H9 (cell line): Measurements from ENCODE around the gene SLC34A1. TPM values are rescaled to one million over a fixed set of nuclear protein-coding genes. Genes with fewer than 3 reads are reported as not detected.

Source experiments
- DNase-seq: peaks from one replicate; pipeline ENCODE4 v3.0.0-alpha.2; 2017
- H2AFZ ChIP-seq: one replicate; pipeline ENCODE4 v1.6.1; 2013; ENCODE audit warnings: mild to moderate bottlenecking, low read length, control low read depth, moderate library complexity
- H2AK5ac ChIP-seq: 2 replicates; pipeline ENCODE4 v1.6.1; 2013; ENCODE audit warnings: low read length, control low read depth, mixed read lengths; ENCODE audit not compliant: insufficient read length
- H2BK120ac ChIP-seq: one replicate; pipeline ENCODE4 v1.6.1; 2013; ENCODE audit warnings: low read depth, mild to moderate bottlenecking, low read length, control low read depth, inconsistent platforms; ENCODE audit not compliant: poor library complexity, severe bottlenecking
- H2BK12ac ChIP-seq: 2 replicates; pipeline ENCODE4 v1.6.1; 2013; ENCODE audit warnings: low read length, control low read depth, mixed read lengths, low read depth; ENCODE audit not compliant: insufficient read length
- H2BK15ac ChIP-seq: 2 replicates; pipeline ENCODE4 v1.6.1; 2013; ENCODE audit warnings: low read depth, low read length, control low read depth
- H2BK20ac ChIP-seq: one replicate; pipeline ENCODE4 v1.6.1; 2013; ENCODE audit warnings: low read depth, mild to moderate bottlenecking, low read length, control low read depth, inconsistent platforms; ENCODE audit not compliant: poor library complexity, severe bottlenecking
- H2BK5ac ChIP-seq: 2 replicates; pipeline ENCODE4 v1.6.1; 2013; ENCODE audit warnings: low read length, control low read depth, mixed read lengths; ENCODE audit not compliant: insufficient read length
- H3K14ac ChIP-seq: 2 replicates; pipeline ENCODE4 v1.6.1; 2013; ENCODE audit warnings: low read length, control low read depth; ENCODE audit not compliant: insufficient read depth
- H3K18ac ChIP-seq: 2 replicates; pipeline ENCODE4 v1.6.1; 2013; ENCODE audit warnings: low read depth, mild to moderate bottlenecking, mixed read lengths, low read length, control low read depth; ENCODE audit not compliant: insufficient read length
- H3K23ac ChIP-seq: 2 replicates; pipeline ENCODE4 v1.6.1; 2013; ENCODE audit warnings: low read length, control low read depth, mixed read lengths, low read depth; ENCODE audit not compliant: insufficient read length
- H3K23me2 ChIP-seq: 2 replicates; pipeline ENCODE4 v1.6.1; 2013; ENCODE audit warnings: low read depth, mild to moderate bottlenecking, mixed read lengths, low read length, control low read depth; ENCODE audit not compliant: insufficient read length, poor library complexity, severe bottlenecking
- H3K27ac ChIP-seq: 2 replicates; pipeline ENCODE4 v1.5.1; 2013; ENCODE audit warnings: low read length, control low read depth, mixed read lengths, low read depth; ENCODE audit not compliant: insufficient read length
- H3K27me3 ChIP-seq: 2 replicates; pipeline ENCODE4 v1.6.1; 2013; ENCODE audit warnings: low read length, control low read depth, inconsistent platforms; ENCODE audit not compliant: insufficient read depth
- H3K4ac ChIP-seq: 2 replicates; pipeline ENCODE4 v1.6.1; 2013; ENCODE audit warnings: low read depth, mild to moderate bottlenecking, control low read depth, inconsistent platforms, low read length, moderate library complexity
- H3K4me1 ChIP-seq: 2 replicates; pipeline ENCODE4 v1.6.1; 2013; ENCODE audit warnings: low read length, control low read depth, inconsistent platforms; ENCODE audit not compliant: insufficient read depth
- H3K4me2 ChIP-seq: 2 replicates; pipeline ENCODE4 v1.6.1; 2013; ENCODE audit warnings: low read length, control low read depth, mixed read lengths; ENCODE audit not compliant: insufficient read length, insufficient read depth
- H3K56ac ChIP-seq: 2 replicates; pipeline ENCODE4 v1.6.1; 2013; ENCODE audit warnings: low read depth, mild to moderate bottlenecking, mixed read lengths, low read length, control low read depth; ENCODE audit not compliant: insufficient read length
- H3K79me1 ChIP-seq: 2 replicates; pipeline ENCODE4 v1.6.1; 2013; ENCODE audit warnings: low read depth, mild to moderate bottlenecking, moderate library complexity, low read length, control low read depth, inconsistent platforms; ENCODE audit not compliant: insufficient read depth, poor library complexity, severe bottlenecking
- H3K79me2 ChIP-seq: 2 replicates; pipeline ENCODE4 v1.6.1; 2013; ENCODE audit warnings: low read length, control low read depth, inconsistent platforms; ENCODE audit not compliant: insufficient read depth
- H3K9ac ChIP-seq: 2 replicates; pipeline ENCODE4 v1.6.1; 2013; ENCODE audit warnings: low read length, control low read depth, mixed read lengths; ENCODE audit not compliant: insufficient read length; ENCODE audit errors: extremely low read depth
- H3K9me3 ChIP-seq: one replicate; pipeline ENCODE4 v1.6.1; 2013; ENCODE audit warnings: low read depth, low read length, inconsistent platforms; ENCODE audit not compliant: control insufficient read depth
- H3T11ph ChIP-seq: one replicate; pipeline ENCODE4 v1.6.1; 2013; ENCODE audit warnings: mild to moderate bottlenecking, low read length, control low read depth, inconsistent platforms
- H4K20me1 ChIP-seq: one replicate; pipeline ENCODE4 v1.6.1; 2013; ENCODE audit not compliant: control insufficient read depth, insufficient read length, insufficient read depth
- H4K5ac ChIP-seq: 2 replicates; pipeline ENCODE4 v1.6.1; 2013; ENCODE audit warnings: low read depth, mild to moderate bottlenecking, mixed read lengths, low read length, control low read depth; ENCODE audit not compliant: insufficient read length
- H4K8ac ChIP-seq: replicated peaks from 2 replicates; pipeline ENCODE4 v1.6.1; 2013; ENCODE audit warnings: low read length, control low read depth, mixed read lengths, low read depth; ENCODE audit not compliant: insufficient read length
- H4K91ac ChIP-seq: 2 replicates; pipeline ENCODE4 v1.6.1; 2013; ENCODE audit warnings: low read depth, mild to moderate bottlenecking, moderate library complexity, mixed read lengths, low read length, control low read depth; ENCODE audit not compliant: insufficient read length
- H3K27ac Mint-ChIP-seq, 3 experiments: 2 replicates in 2 of 3; 3 replicates in 1 of 3; pipeline ENCODE4 v1.8.0; 2020 to 2021; ENCODE audit warnings: mixed read lengths in 3 of 3, mild to moderate bottlenecking in 1 of 3, moderate library complexity in 1 of 3
- H3K27me3 Mint-ChIP-seq: 2 replicates; pipeline ENCODE4 v1.8.0; 2021; ENCODE audit warnings: low read depth, mild to moderate bottlenecking, moderate library complexity, mixed read lengths
- H3K36me3 Mint-ChIP-seq, 3 experiments: 2 replicates in 2 of 3; 3 replicates in 1 of 3; pipeline ENCODE4 v1.8.0; 2020 to 2021; ENCODE audit warnings: low read depth in 3 of 3, mixed read lengths in 3 of 3; ENCODE audit not compliant: insufficient read depth in 1 of 3
- H3K4me1 Mint-ChIP-seq, 2 experiments: 2 replicates each; pipeline ENCODE4 v1.8.0; 2020; ENCODE audit warnings: mixed read lengths in 2 of 2
- H3K4me3 Mint-ChIP-seq, 2 experiments: 2 replicates in 1 of 2; 3 replicates in 1 of 2; pipeline ENCODE4 v1.8.0; 2020 to 2021; ENCODE audit warnings: mild to moderate bottlenecking in 2 of 2, mixed read lengths in 2 of 2, moderate library complexity in 1 of 2
- H3K9me3 Mint-ChIP-seq, 2 experiments: 2 replicates in 1 of 2; 3 replicates in 1 of 2; pipeline ENCODE4 v1.8.0; 2020; ENCODE audit warnings: mild to moderate bottlenecking in 2 of 2, mixed read lengths in 2 of 2, moderate library complexity in 1 of 2
- WGBS: extraction: QIAGEN DNeasy Blood & Tissue Kit; methylation state at CpG from one replicate; pipeline ENCODE4 v1.1.7; 2013; ENCODE audit warnings: missing lambda C conversion rate, low lambda C conversion rate, mixed read lengths; ENCODE audit not compliant: insufficient read length; ENCODE audit errors: extremely low coverage; 5-methylcytosine and 5-hydroxymethylcytosine counted together
- total RNA-seq: library from RNA; stranded (reverse); gene quantifications from 2 replicates; pipeline ENCODE4 v1.2.1, GENCODE V29; 2021
- TF ChIP-seq, protein P1 (sequence below): fragments of 200-600 bp; sonication (generic); conservative IDR thresholded peaks from 3 replicates; pipeline ENCODE4 v1.8.0; 2021; ENCODE audit warnings: antibody characterized with exemption, mild to moderate bottlenecking

SLC34A1 gene
- total RNA-seq, 1 experiment from 2014 or later, result not detected

DNA sequence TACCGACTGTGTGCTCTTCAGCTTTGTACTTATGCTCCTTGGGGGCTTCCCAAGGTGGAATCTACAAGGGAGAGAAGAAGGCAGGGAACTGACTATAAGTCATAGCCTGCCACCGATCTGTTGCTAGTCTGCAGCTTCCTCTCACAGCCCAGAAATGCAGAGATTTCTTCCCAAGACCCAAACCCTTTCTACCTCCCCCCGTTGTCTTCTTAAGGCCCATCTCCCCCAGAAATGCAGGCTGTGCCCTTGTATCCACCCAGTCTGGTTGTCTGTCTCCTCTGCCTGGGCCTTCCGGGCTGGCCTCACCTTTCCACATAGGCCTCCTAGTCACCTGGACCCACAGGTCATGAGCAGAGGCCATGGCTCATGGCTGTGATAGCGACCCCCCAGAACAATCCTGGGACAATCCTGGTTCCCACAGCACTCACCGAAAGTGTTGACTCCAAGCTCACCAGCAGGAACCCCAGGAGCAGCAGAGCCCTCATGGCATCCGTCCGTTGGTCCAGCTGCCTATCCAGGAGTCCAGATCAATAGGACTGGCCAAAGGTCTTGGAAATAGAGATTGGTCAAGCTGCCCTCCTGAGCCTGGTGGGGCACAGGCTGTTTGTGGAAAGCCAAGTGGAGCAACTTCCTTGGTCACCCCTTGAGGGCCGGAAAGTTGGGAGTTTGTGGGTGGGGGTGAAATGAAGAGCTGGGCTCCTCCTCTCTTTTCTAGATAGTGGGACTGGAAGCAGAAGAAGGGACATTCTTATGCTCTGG, 25.0 kb downstream of the SLC34A1 start, which contains the start of gene F12:
F12 (minus strand) TSS at position 522 of the 759 bp plus-strand sequence; CDS start at position 485, 37 bp downstream.
- no peaks in the 10 kb centered on the region for H3K36me3 Mint-ChIP-seq
- WGBS, result no CpG with 5 or more reads among the region's 9 CpGs
- peaks cover 0 to 2% of the 10 kb centered on the region in 2 experiments; a peak in 1 of 4 replicates for H3K4me1 Mint-ChIP-seq

More for the DNA sequence above, 25.0 kb downstream of the SLC34A1 start, which contains the start of gene F12:
- H4K20me1 ChIP-seq, result no peaks in the 10 kb centered on the region
- H2BK15ac ChIP-seq, result no peak within 1 kb of the TSS
- H3K27ac ChIP-seq, result no peak within 1 kb of the TSS
- no peak within 1 kb of the TSS for H2AFZ ChIP-seq
- no peak within 1 kb of the TSS for H3K4me3 Mint-ChIP-seq
- H3K4me1 ChIP-seq, result no peaks in the 10 kb centered on the region
- no peak within 1 kb of the TSS for H2BK12ac ChIP-seq
- TF ChIP-seq, protein P1, sequence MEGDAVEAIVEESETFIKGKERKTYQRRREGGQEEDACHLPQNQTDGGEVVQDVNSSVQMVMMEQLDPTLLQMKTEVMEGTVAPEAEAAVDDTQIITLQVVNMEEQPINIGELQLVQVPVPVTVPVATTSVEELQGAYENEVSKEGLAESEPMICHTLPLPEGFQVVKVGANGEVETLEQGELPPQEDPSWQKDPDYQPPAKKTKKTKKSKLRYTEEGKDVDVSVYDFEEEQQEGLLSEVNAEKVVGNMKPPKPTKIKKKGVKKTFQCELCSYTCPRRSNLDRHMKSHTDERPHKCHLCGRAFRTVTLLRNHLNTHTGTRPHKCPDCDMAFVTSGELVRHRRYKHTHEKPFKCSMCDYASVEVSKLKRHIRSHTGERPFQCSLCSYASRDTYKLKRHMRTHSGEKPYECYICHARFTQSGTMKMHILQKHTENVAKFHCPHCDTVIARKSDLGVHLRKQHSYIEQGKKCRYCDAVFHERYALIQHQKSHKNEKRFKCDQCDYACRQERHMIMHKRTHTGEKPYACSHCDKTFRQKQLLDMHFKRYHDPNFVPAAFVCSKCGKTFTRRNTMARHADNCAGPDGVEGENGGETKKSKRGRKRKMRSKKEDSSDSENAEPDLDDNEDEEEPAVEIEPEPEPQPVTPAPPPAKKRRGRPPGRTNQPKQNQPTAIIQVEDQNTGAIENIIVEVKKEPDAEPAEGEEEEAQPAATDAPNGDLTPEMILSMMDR, result no peak
- H3T11ph ChIP-seq, result no peak within 1 kb of the TSS
- no peak within 1 kb of the TSS for H4K5ac ChIP-seq
- H2BK120ac ChIP-seq, result no peak within 1 kb of the TSS
- no peak within 1 kb of the TSS for H3K14ac ChIP-seq
- no peak within 1 kb of the TSS for H4K91ac ChIP-seq
- no peak within 1 kb of the TSS for H3K4me2 ChIP-seq
- no peak within 1 kb of the TSS for H2BK5ac ChIP-seq
- no peak for DNase-seq
- H2BK20ac ChIP-seq, result no peak within 1 kb of the TSS
- no peak within 1 kb of the TSS for H4K8ac ChIP-seq
- no peaks in the 10 kb centered on the region for H3K9me3 Mint-ChIP-seq
- no peak within 1 kb of the TSS for H2AK5ac ChIP-seq
- H3K23ac ChIP-seq, result no peak within 1 kb of the TSS
- H3K56ac ChIP-seq, result no peak within 1 kb of the TSS
- H3K23me2 ChIP-seq, result peaks cover 5% of the 10 kb centered on the region
- no peaks in the 10 kb centered on the region for H3K9me3 ChIP-seq
- peaks cover 10% of the 10 kb centered on the region; the same call in 1 of the 2 replicates for H3K27me3 ChIP-seq
- H3K79me1 ChIP-seq, result no peaks in the 10 kb centered on the region
- no peak within 1 kb of the TSS for H3K4ac ChIP-seq
- H3K27me3 Mint-ChIP-seq, result peaks cover 94% of the 10 kb centered on the region
- H3K18ac ChIP-seq, result no peak within 1 kb of the TSS
- no peak within 1 kb of the TSS for H3K27ac Mint-ChIP-seq
- H3K79me2 ChIP-seq, result no peaks in the 10 kb centered on the region
- no peak within 1 kb of the TSS for H3K9ac ChIP-seq
